ENCODE measurements around the gene ALKBH2. TPM values are rescaled to one million over a fixed set of nuclear protein-coding genes. Genes with fewer than 3 reads are reported as not detected.

Gene ALKBH2
- total and polyA plus RNA-seq, 2 of the 8 experiments (the other 6 are each of a cell fraction or from before 2014, with no cell fraction given), result 19.1 to 22.5 TPM

- no peak for TF ChIP-seq TAF1 (IDR thresholded peaks at IDR 0.05; ENCODE audit: low read depth, low read length)
- no peak for TF ChIP-seq EZH2 (IDR thresholded peaks at IDR 0.05; ENCODE audit: low read depth, low read length, severe bottlenecking)
- no peak for TF ChIP-seq E2F6 (IDR thresholded peaks at IDR 0.05)
- no peak for TF ChIP-seq EP300 (IDR thresholded peaks at IDR 0.05; ENCODE audit: borderline replicate concordance in 1 of 2, low read depth in 2 of 2, low read length in 2 of 2)
Measured at GRCh38 chr12:109139360-109139759, 46.1 kb upstream of the ALKBH2 start (continued).

All from H1 (cell line).